HG03442 (cell line): ENCODE results near the gene MTHFSD.

Source experiments
- ATAC-seq: cut with Tn5 transposase; IDR thresholded peaks from one replicate; pipeline ENCODE4 v1.9.1; 2021; ENCODE audit warnings: mild to moderate bottlenecking, moderate library complexity; ENCODE audit not compliant: unreplicated experiment

Gene MTHFSD

GRCh38 chr16:86531641-86532525, 23.2 kb downstream of the MTHFSD start:
- no peak for ATAC-seq

GRCh38 chr16:86531191-86531545, 23.9 kb downstream of the MTHFSD start:
- no peak for ATAC-seq

- ATAC-seq: no peak
These were observed 24.5 kb downstream of the MTHFSD start for GRCh38 chr16:86530251-86531190.

GRCh38 chr16:86529160-86529559, 25.9 kb downstream of the MTHFSD start:
- ATAC-seq: no peak

GRCh38 chr16:86528061-86528929, 26.7 kb downstream of the MTHFSD start:
- no peak for ATAC-seq

GRCh38 chr16:86527366-86527765, 27.7 kb downstream of the MTHFSD start:
- no peak for ATAC-seq

GRCh38 chr16:86525696-86526095, 29.3 kb downstream of the MTHFSD start:
- ATAC-seq: no peak

GRCh38 chr16:86524029-86524428, 31.0 kb downstream of the MTHFSD start:
- no peak for ATAC-seq

- no peak for ATAC-seq
These were observed 31.8 kb downstream of the MTHFSD start for GRCh38 chr16:86523166-86523740.

- no peak for ATAC-seq
These were observed 32.4 kb downstream of the MTHFSD start for GRCh38 chr16:86522634-86523033.

GRCh38 chr16:86521236-86522197, 33.5 kb downstream of the MTHFSD start:
- no peak for ATAC-seq

GRCh38 chr16:86520317-86521210, 34.5 kb downstream of the MTHFSD start:
- no peak for ATAC-seq

GRCh38 chr16:86519649-86520316, 35.3 kb downstream of the MTHFSD start:
- ATAC-seq: no peak

GRCh38 chr16:86519007-86519648, 35.9 kb downstream of the MTHFSD start:
- no peak for ATAC-seq

GRCh38 chr16:86517652-86518258, 37.3 kb downstream of the MTHFSD start:
- no peak for ATAC-seq

GRCh38 chr16:86517033-86517432, 38.0 kb downstream of the MTHFSD start:
- ATAC-seq: no peak

GRCh38 chr16:86516623-86517003, 38.4 kb downstream of the MTHFSD start:
- no peak for ATAC-seq
